CD14-positive monocyte (primary cell): Measurements from ENCODE around the gene CD28. TPM values are rescaled to one million over a fixed set of nuclear protein-coding genes. Genes with fewer than 3 reads are reported as not detected.
"Not testable (repeated sequence)": the region's sequence is repeated elsewhere in the genome, so short reads cannot be mapped to it uniquely, and the experiment has no call there.

Source experiments
- DNase-seq, 3 donors: peaks; one replicate each; pipeline ENCODE4 v3.0.0-alpha.2; 2011 to 2022
- H2AFZ ChIP-seq: 2 replicates; pipeline ENCODE4 v1.6.0; 2012; ENCODE audit warnings: mild to moderate bottlenecking, low read depth, low read length, inconsistent platforms; ENCODE audit not compliant: insufficient read depth, poor library complexity, severe bottlenecking
- H3K27ac ChIP-seq, 2 donors: 1 replicate in 1 of 2; 2 replicates in 1 of 2; pipeline ENCODE4 v1.5.1; 2012 to 2013; ENCODE audit warnings: low read length in 2 of 2, control low read depth in 1 of 2, inconsistent platforms in 1 of 2, low read depth in 1 of 2, mild to moderate bottlenecking in 1 of 2
- H3K27me3 ChIP-seq, 2 donors: one replicate each; pipeline versions ENCODE4 v1.6.0 to v1.6.1; 2011 to 2013; ENCODE audit warnings: low read length in 2 of 2; ENCODE audit not compliant: control insufficient read depth in 2 of 2, insufficient read depth in 2 of 2
- H3K36me3 ChIP-seq, 2 donors: replicated peaks in 1 of 2; 1 replicate in 1 of 2; 2 replicates in 1 of 2; pipeline versions ENCODE4 v1.5.1 to v1.6.1; 2012 to 2013; ENCODE audit warnings: low read length in 2 of 2, control low read depth in 1 of 2, inconsistent platforms in 1 of 2, mild to moderate bottlenecking in 1 of 2; ENCODE audit not compliant: insufficient read depth in 2 of 2, control insufficient read depth in 1 of 2
- H3K4me1 ChIP-seq, 2 donors: 1 replicate in 1 of 2; 2 replicates in 1 of 2; pipeline versions ENCODE4 v1.5.1 to v1.6.1; 2012 to 2013; ENCODE audit warnings: low read length in 2 of 2, control low read depth in 1 of 2, inconsistent platforms in 1 of 2, mild to moderate bottlenecking in 1 of 2, moderate library complexity in 1 of 2; ENCODE audit not compliant: insufficient read depth in 2 of 2, control insufficient read depth in 1 of 2
- H3K4me2 ChIP-seq: replicated peaks from 2 replicates; pipeline ENCODE3; 2012; ENCODE audit warnings: low read length, moderate library complexity, mild to moderate bottlenecking; ENCODE audit not compliant: poor library complexity, severe bottlenecking; ENCODE audit errors: extremely low read depth
- H3K4me3 ChIP-seq, 3 experiments: fragments of 200-600 bp in 1 of 3; sonication (generic) in 1 of 3; replicated peaks in 1 of 3; 1 replicate in 2 of 3; 2 replicates in 1 of 3; pipeline ENCODE4 v1.5.1; 2011 to 2013; ENCODE audit warnings: low read length in 3 of 3, mild to moderate bottlenecking in 3 of 3, control low read depth in 2 of 3, low read depth in 2 of 3, inconsistent platforms in 1 of 3, moderate library complexity in 1 of 3
- H3K79me2 ChIP-seq: 2 replicates; pipeline ENCODE4 v1.6.0; 2012; ENCODE audit warnings: mild to moderate bottlenecking, control low read depth, inconsistent platforms, low read length, moderate library complexity; ENCODE audit not compliant: insufficient read depth
- H3K9ac ChIP-seq: 2 replicates; pipeline ENCODE4 v1.6.0; 2017; ENCODE audit warnings: low read length, mild to moderate bottlenecking; ENCODE audit not compliant: insufficient read depth, poor library complexity, severe bottlenecking
- H3K9me3 ChIP-seq, 2 donors: replicated peaks in 1 of 2; 1 replicate in 1 of 2; 2 replicates in 1 of 2; pipeline versions ENCODE4 v1.5.1 to v1.6.1; 2012 to 2013; ENCODE audit warnings: low read length in 2 of 2, control low read depth in 1 of 2; ENCODE audit not compliant: control insufficient read depth in 1 of 2, insufficient read depth in 1 of 2
- H4K20me1 ChIP-seq: 2 replicates; pipeline ENCODE4 v1.6.0; 2012; ENCODE audit warnings: mild to moderate bottlenecking, low read length, control low read depth, moderate library complexity; ENCODE audit not compliant: insufficient read depth
- H3K27ac Mint-ChIP-seq, 7 donors: one replicate each; pipeline ENCODE4 v1.8.0; 2020; ENCODE audit warnings: mild to moderate bottlenecking in 7 of 7, mixed read lengths in 7 of 7, moderate library complexity in 6 of 7, inconsistent platforms in 2 of 7
- H3K27me3 Mint-ChIP-seq, 3 donors: one replicate each; pipeline ENCODE4 v1.8.0; 2021 to 2022; ENCODE audit warnings: low read depth in 3 of 3, mild to moderate bottlenecking in 3 of 3, mixed read lengths in 3 of 3, moderate library complexity in 3 of 3, inconsistent platforms in 1 of 3
- H3K36me3 Mint-ChIP-seq, 2 donors: one replicate each; pipeline ENCODE4 v1.8.0; 2020; ENCODE audit warnings: mixed read lengths in 2 of 2, inconsistent platforms in 1 of 2, mild to moderate bottlenecking in 1 of 2
- H3K4me1 Mint-ChIP-seq: one replicate; pipeline ENCODE4 v1.8.0; 2020; ENCODE audit warnings: mild to moderate bottlenecking, mixed read lengths
- H3K4me3 Mint-ChIP-seq, 2 donors: one replicate each; pipeline ENCODE4 v1.8.0; 2020; ENCODE audit warnings: mild to moderate bottlenecking in 2 of 2, mixed read lengths in 2 of 2, moderate library complexity in 1 of 2
- H3K9me3 Mint-ChIP-seq, 7 donors: one replicate each; pipeline ENCODE4 v1.8.0; 2020 to 2022; ENCODE audit warnings: mixed read lengths in 7 of 7, mild to moderate bottlenecking in 6 of 7, moderate library complexity in 6 of 7, inconsistent platforms in 2 of 7
- WGBS: methylation state at CpG from one replicate; pipeline ENCODE4 v1.1.5; 2013; ENCODE audit warnings: missing lambda C conversion rate; ENCODE audit not compliant: insufficient coverage; 5-methylcytosine and 5-hydroxymethylcytosine counted together
- intact Hi-C, 2 donors: fragments of 100-400 bp; cut with micrococcal nuclease; formaldehyde crosslinking; loops; one replicate each; pipeline versions ENCODE4 v1.15.0 to v1.15.1; 2023
- polyA plus RNA-seq, 3 donors: library from polyadenylated mRNA; depleted of rRNA in 1 of 3; unstranded in 2 of 3; stranded (reverse) in 1 of 3; fragments of 300-500 nt in 2 of 3; fragments of >200 nt in 1 of 3; fragmentation: Illumina TruSeq in 2 of 3; gene quantifications; 1 replicate in 2 of 3; 2 replicates in 1 of 3; pipeline ENCODE4 v1.2.3, GENCODE V29; 2012 to 2021
- TF ChIP-seq, protein P1 (sequence below): fragments of 200-600 bp; IDR thresholded peaks from one replicate; pipeline ENCODE4 v1.8.0; 2022; ENCODE audit warnings: antibody characterized with exemption, mild to moderate bottlenecking

Gene CD28
- polyA plus RNA-seq, 3 donors = 0.09 to 0.21 TPM; not detected in 1

DNA sequence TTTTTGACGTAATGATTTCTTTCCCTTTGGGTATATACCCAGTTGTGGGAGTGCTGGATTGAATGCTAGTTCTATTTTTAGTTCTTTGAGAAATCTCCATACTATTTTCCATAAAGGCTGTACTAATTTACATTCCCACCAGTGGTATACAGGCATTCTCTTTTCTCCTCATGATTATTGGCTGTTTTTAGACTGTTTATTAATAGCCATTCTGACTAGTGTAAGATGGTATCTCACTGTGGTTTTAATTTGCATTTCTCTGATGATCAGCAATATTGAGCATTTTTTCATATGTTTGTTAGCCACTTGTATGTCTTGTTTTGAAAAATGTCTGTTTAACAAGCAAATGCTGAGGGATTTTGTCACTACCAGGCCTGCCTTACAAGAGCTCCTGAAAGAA, 9.2 kb upstream of the CD28 start:
- H3K27me3 ChIP-seq = no peaks in the 10 kb centered on the region
- no peaks in the 10 kb centered on the region for H3K4me1 Mint-ChIP-seq
- H3K9me3 ChIP-seq = no peaks in the 10 kb centered on the region
- intact Hi-C loops = no loop called here
- WGBS = no CpG with 5 or more reads among the region's 1 CpG
- H2AFZ ChIP-seq = no peak overlapping the region
- peaks cover 0 to 2% (median 0%) of the 10 kb centered on the region in 3 donors for H3K27me3 Mint-ChIP-seq
- H3K4me3 ChIP-seq = no peak overlapping the region
- H3K9ac ChIP-seq = no peak overlapping the region
- H3K4me2 ChIP-seq = no peak overlapping the region
- H3K27ac ChIP-seq = no peak overlapping the region
- no peak overlapping the region for H3K4me3 Mint-ChIP-seq
- TF ChIP-seq, protein P1, sequence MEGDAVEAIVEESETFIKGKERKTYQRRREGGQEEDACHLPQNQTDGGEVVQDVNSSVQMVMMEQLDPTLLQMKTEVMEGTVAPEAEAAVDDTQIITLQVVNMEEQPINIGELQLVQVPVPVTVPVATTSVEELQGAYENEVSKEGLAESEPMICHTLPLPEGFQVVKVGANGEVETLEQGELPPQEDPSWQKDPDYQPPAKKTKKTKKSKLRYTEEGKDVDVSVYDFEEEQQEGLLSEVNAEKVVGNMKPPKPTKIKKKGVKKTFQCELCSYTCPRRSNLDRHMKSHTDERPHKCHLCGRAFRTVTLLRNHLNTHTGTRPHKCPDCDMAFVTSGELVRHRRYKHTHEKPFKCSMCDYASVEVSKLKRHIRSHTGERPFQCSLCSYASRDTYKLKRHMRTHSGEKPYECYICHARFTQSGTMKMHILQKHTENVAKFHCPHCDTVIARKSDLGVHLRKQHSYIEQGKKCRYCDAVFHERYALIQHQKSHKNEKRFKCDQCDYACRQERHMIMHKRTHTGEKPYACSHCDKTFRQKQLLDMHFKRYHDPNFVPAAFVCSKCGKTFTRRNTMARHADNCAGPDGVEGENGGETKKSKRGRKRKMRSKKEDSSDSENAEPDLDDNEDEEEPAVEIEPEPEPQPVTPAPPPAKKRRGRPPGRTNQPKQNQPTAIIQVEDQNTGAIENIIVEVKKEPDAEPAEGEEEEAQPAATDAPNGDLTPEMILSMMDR = no peak
- H3K9me3 Mint-ChIP-seq = peaks cover 0 to 3% (median 2%) of the 10 kb centered on the region in 7 donors
- H3K4me1 ChIP-seq = no peaks in the 10 kb centered on the region
- DNase-seq = no peak
- no peaks in the 10 kb centered on the region for H3K36me3 ChIP-seq
- H4K20me1 ChIP-seq = no peaks in the 10 kb centered on the region
- H3K36me3 Mint-ChIP-seq = no peaks in the 10 kb centered on the region
- no peaks in the 10 kb centered on the region for H3K79me2 ChIP-seq
- no peak overlapping the region for H3K27ac Mint-ChIP-seq

DNA sequence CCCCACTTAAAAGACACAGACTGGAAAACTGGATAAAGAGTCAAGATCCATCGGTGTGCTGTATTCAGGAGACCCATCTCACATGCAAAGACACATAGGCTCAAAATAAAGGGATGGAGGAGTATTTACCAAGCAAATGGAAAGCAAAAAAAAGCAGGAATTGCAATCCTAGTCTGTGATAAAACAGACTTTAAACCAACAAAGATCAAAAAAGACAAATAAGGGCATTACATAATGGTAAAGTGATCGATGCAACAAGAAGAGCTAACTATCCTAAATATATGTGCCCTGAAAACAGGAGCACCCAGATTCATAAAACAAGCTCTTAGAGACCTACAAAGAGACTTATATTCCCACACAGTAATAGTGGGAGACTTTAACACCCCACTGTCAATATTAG, 8.7 kb upstream of the CD28 start:
- H3K4me2 ChIP-seq, H3K27me3 ChIP-seq, intact Hi-C loops, H3K79me2 ChIP-seq, H3K4me3 ChIP-seq, H3K36me3 Mint-ChIP-seq, H3K36me3 ChIP-seq, H3K9ac ChIP-seq, H3K27ac ChIP-seq, H3K4me3 Mint-ChIP-seq, H3K9me3 Mint-ChIP-seq, H3K27me3 Mint-ChIP-seq, H3K4me1 ChIP-seq, H3K9me3 ChIP-seq, H4K20me1 ChIP-seq, H3K27ac Mint-ChIP-seq, DNase-seq, H2AFZ ChIP-seq, H3K4me1 Mint-ChIP-seq: not testable (repeated sequence)
- no CpG with 5 or more reads among the region's 2 CpGs for WGBS

DNA sequence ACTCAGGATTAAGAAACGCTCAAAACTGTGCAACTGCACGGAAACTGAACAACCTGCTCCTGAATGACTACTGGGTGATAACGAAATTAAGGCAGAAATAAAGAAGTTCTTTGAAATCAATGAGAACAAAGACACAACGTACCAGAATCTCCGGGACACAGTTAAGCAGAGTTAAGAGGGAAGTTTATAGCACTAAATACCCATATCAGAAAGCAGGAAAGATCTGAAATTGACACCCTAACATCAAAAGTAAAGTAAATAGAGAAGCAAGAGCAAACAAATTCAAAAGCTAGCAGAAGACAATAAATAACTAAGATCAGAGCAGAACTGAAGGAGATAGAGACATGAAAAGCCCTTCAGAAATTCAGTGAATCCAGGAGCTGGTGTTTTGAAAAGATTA, 8.0 kb upstream of the CD28 start:
- H3K27me3 ChIP-seq, H3K4me1 ChIP-seq, H3K27me3 Mint-ChIP-seq, H3K9me3 Mint-ChIP-seq, intact Hi-C loops, H3K9ac ChIP-seq, H2AFZ ChIP-seq, H3K9me3 ChIP-seq, H3K27ac ChIP-seq, H3K4me1 Mint-ChIP-seq, H4K20me1 ChIP-seq, H3K4me2 ChIP-seq, H3K79me2 ChIP-seq, H3K4me3 ChIP-seq, H3K4me3 Mint-ChIP-seq, DNase-seq, H3K36me3 Mint-ChIP-seq, H3K27ac Mint-ChIP-seq, H3K36me3 ChIP-seq: not testable (repeated sequence)
- WGBS = no CpG with 5 or more reads among the region's 5 CpGs
